Measurements from ENCODE around the gene ZNF474.

GRCh38 chr5:122085041-122085440, 44.3 kb upstream of the ZNF474 start:
- no peak for TF ChIP-seq GATA2 (IDR thresholded peaks at IDR 0.05; ENCODE audit: low read depth, low read length)
- TF ChIP-seq GATA3 (IDR thresholded peaks at IDR 0.05; ENCODE audit: low read depth, low read length) = no peak

Measured in SH-SY5Y (cell line).